SW 1271 (cell line): Measurements from ENCODE around the gene KCNQ5.

Source experiments
- DNase-seq, 2 experiments: peaks; one replicate each; lab custom pipeline; 2025; lab: John Stamatoyannopoulos, UW

Gene KCNQ5

GRCh38 chr6:73058736-73059135, 436.9 kb downstream of the KCNQ5 start:
- DNase-seq, result no peak

GRCh38 chr6:73062130-73062529, 440.3 kb downstream of the KCNQ5 start:
- DNase-seq, result no peak

GRCh38 chr6:73062837-73063236, 441.0 kb downstream of the KCNQ5 start:
- DNase-seq, result peak in 1 of 2 experiments; percentile 7

GRCh38 chr6:73064266-73064665, 442.4 kb downstream of the KCNQ5 start:
- DNase-seq, result no peak

- DNase-seq, result no peak
These were observed 451.4 kb downstream of the KCNQ5 start for GRCh38 chr6:73073238-73073637.

- no peak for DNase-seq
These were observed 452.3 kb downstream of the KCNQ5 start for GRCh38 chr6:73074175-73074574.

- no peak for DNase-seq
These were observed 454.5 kb downstream of the KCNQ5 start for GRCh38 chr6:73076211-73076954.

GRCh38 chr6:73078333-73078862, 456.5 kb downstream of the KCNQ5 start:
- no peak for DNase-seq

GRCh38 chr6:73078908-73079610, 457.2 kb downstream of the KCNQ5 start:
- no peak for DNase-seq

- DNase-seq, result peak in 1 of 2 experiments; percentile 27
These were observed 457.7 kb downstream of the KCNQ5 start for GRCh38 chr6:73079611-73079955.

- DNase-seq, result no peak
These were observed 458.1 kb downstream of the KCNQ5 start for GRCh38 chr6:73079978-73080377.

GRCh38 chr6:73081955-73082354, 460.1 kb downstream of the KCNQ5 start:
- no peak for DNase-seq

GRCh38 chr6:73083886-73084285, 462.0 kb downstream of the KCNQ5 start:
- no peak for DNase-seq

- no peak for DNase-seq
These were observed 463.6 kb downstream of the KCNQ5 start for GRCh38 chr6:73085443-73085871.

GRCh38 chr6:73086726-73087125, 464.9 kb downstream of the KCNQ5 start:
- DNase-seq, result no peak

- no peak for DNase-seq
These were observed 466.4 kb downstream of the KCNQ5 start for GRCh38 chr6:73088138-73088813.

GRCh38 chr6:73104921-73105320, 483.1 kb downstream of the KCNQ5 start:
- DNase-seq, result no peak

GRCh38 chr6:73107016-73107415, 485.2 kb downstream of the KCNQ5 start:
- DNase-seq, result no peak

- DNase-seq, result no peak
These were observed 487.1 kb downstream of the KCNQ5 start for GRCh38 chr6:73108949-73109348.

GRCh38 chr6:73109659-73110058, 487.8 kb downstream of the KCNQ5 start:
- DNase-seq, result peak; percentile 13 to 28

GRCh38 chr6:73116330-73116729, 494.5 kb downstream of the KCNQ5 start:
- DNase-seq, result no peak

- DNase-seq, result no peak
These were observed 499.6 kb downstream of the KCNQ5 start for GRCh38 chr6:73121421-73121993.
